Keratinocyte (primary cell): ENCODE measurements around the gene ATP9B. TPM values are rescaled to one million over a fixed set of nuclear protein-coding genes. Genes with fewer than 3 reads are reported as not detected.

ENCODE experiments used
- DNase-seq: peaks from one replicate; pipeline ENCODE4 v3.0.0-alpha.2; 2011; ENCODE audit warnings: low read depth, missing footprints, low spot score
- FAIRE-seq: peaks from 2 replicates; lab custom pipeline; 2011; peaks lifted over from hg19 to GRCh38; lab: Jason Lieb, UNC
- H2AFZ ChIP-seq: 2 replicates; pipeline ENCODE4 v1.6.0; 2012; ENCODE audit warnings: low read length, control low read depth, inconsistent platforms; ENCODE audit not compliant: control insufficient read depth
- H3K27ac ChIP-seq: 2 replicates; pipeline ENCODE4 v1.5.1; 2011; ENCODE audit warnings: low read length; ENCODE audit not compliant: control insufficient read depth, insufficient read depth
- H3K27me3 ChIP-seq: 3 replicates; pipeline ENCODE4 v1.6.0; 2011; ENCODE audit warnings: low read length; ENCODE audit not compliant: control insufficient read depth, insufficient read depth; ENCODE audit errors: extremely low read depth
- H3K36me3 ChIP-seq, 2 experiments: 2 replicates in 1 of 2; 3 replicates in 1 of 2; pipeline ENCODE4 v1.5.1; 2011; ENCODE audit warnings: low read length in 2 of 2, mild to moderate bottlenecking in 1 of 2; ENCODE audit not compliant: control insufficient read depth in 2 of 2, insufficient read depth in 2 of 2; ENCODE audit errors: extremely low read depth in 1 of 2
- H3K4me1 ChIP-seq: 3 replicates; pipeline ENCODE4 v1.5.1; 2011; ENCODE audit warnings: low read length; ENCODE audit not compliant: control insufficient read depth, insufficient read depth; ENCODE audit errors: extremely low read depth
- H3K4me2 ChIP-seq: 3 replicates; pipeline ENCODE4 v1.6.0; 2011; ENCODE audit warnings: low read depth, low read length; ENCODE audit not compliant: control insufficient read depth, insufficient read depth; ENCODE audit errors: extremely low read depth
- H3K4me3 ChIP-seq, 3 experiments: fragments of 200-600 bp in 1 of 3; sonication (generic) in 1 of 3; 2 replicates in 2 of 3; 3 replicates in 1 of 3; pipeline ENCODE4 v1.5.1; 2011 to 2016; ENCODE audit warnings: low read length in 3 of 3, mild to moderate bottlenecking in 3 of 3, control low read depth in 2 of 3, inconsistent platforms in 1 of 3, low read depth in 1 of 3, mixed read lengths in 1 of 3, mixed run types in 1 of 3, moderate library complexity in 1 of 3; ENCODE audit not compliant: control insufficient read depth in 2 of 3, insufficient read depth in 2 of 3; ENCODE audit errors: extremely low read depth in 1 of 3
- H3K79me2 ChIP-seq: 2 replicates; pipeline ENCODE4 v1.6.0; 2012; ENCODE audit warnings: low read length; ENCODE audit not compliant: control insufficient read depth, insufficient read depth
- H3K9ac ChIP-seq: 3 replicates; pipeline ENCODE4 v1.6.0; 2011; ENCODE audit warnings: low read length; ENCODE audit not compliant: control insufficient read depth, insufficient read depth; ENCODE audit errors: extremely low read depth
- H3K9me1 ChIP-seq: 3 replicates; pipeline ENCODE4 v1.6.0; 2011; ENCODE audit warnings: low read length; ENCODE audit not compliant: control insufficient read depth, insufficient read depth; ENCODE audit errors: extremely low read depth
- H3K9me3 ChIP-seq: 2 replicates; pipeline ENCODE4 v1.5.1; 2012; ENCODE audit warnings: low read depth, low read length; ENCODE audit not compliant: control insufficient read depth
- H4K20me1 ChIP-seq: 3 replicates; pipeline ENCODE4 v1.6.0; 2011; ENCODE audit warnings: low read length; ENCODE audit not compliant: control insufficient read depth, insufficient read depth; ENCODE audit errors: extremely low read depth
- EZH2 ChIP-seq: IDR thresholded peaks from one replicate; pipeline ENCODE4 v1.6.1; 2012; ENCODE audit warnings: inconsistent platforms, mild to moderate bottlenecking, low read length, moderate library complexity
- dilution Hi-C: fragments of 300-500 bp; cut with MboI; formaldehyde crosslinking; loops from one replicate; pipeline ENCODE4 v1.7.0; 2020; ENCODE audit warnings: low sequenced_read_pairs; ENCODE audit not compliant: extremely low pct_ligation_motif_present
- polyA plus RNA-seq, 5 experiments: library from polyadenylated mRNA; depleted of rRNA in 3 of 5; stranded (reverse) in 3 of 5; stranded (forward) in 1 of 5; unstranded in 1 of 5; fragments of >200 nt; gene quantifications; 1 replicate in 1 of 5; 2 replicates in 3 of 5; 3 replicates in 1 of 5; pipeline versions ENCODE4 v1.2.1 to v1.2.3, GENCODE V29; 2011 to 2012; ENCODE audit warnings: missing spikeins in 2 of 5, low read depth in 1 of 5, low replicate concordance in 1 of 5
- TF ChIP-seq, protein P1 (sequence below), 3 experiments: IDR thresholded peaks in 1 of 3; conservative IDR thresholded peaks in 1 of 3; optimal IDR thresholded peaks in 1 of 3; 2 replicates in 2 of 3; 3 replicates in 1 of 3; pipeline versions ENCODE3 to v1.5.1; 2011; ENCODE audit warnings: low read length in 3 of 3, mild to moderate bottlenecking in 3 of 3, moderate library complexity in 2 of 3, control low read depth in 1 of 3, inconsistent platforms in 1 of 3; ENCODE audit not compliant: insufficient read depth in 2 of 3; ENCODE audit errors: extremely low read depth in 1 of 3

Gene ATP9B
- polyA plus RNA-seq, 1 donor (not counting 4 experiments of a cell fraction or from before 2014, with no cell fraction given), result 16.1 TPM

DNA sequence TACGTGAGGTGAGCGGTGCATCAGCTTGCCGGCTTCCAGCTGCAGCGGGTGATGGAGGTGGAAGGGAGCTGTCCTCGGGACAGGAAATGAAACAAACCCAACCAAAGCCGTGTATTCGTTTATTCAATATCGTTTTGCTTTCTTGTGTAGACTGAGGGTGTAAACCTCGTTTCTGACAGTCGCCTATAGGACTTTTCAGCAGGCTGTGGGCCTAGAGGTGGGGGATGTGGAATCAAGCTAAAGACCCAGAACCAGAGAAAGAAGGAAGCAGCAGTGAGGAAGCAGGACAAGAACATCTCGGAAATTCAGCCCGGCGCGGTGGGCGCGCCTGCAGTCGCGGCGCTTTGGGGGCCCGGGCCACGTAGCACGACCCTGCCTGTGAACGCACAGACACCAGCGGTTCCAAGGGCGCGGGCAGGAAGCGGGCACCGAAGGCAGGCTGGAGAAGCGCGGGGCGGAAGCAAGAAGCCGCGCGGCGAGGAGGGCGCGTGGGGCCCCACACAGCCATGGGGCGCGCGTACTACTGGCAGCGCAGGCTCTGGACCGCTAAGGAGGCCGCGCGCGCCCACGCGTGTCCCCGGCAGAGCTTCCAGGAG is 755 bp upstream of the ATP9B start:
- H3K4me2 ChIP-seq, result peak overlapping the region; percentile 74
- dilution Hi-C loops, result no loop called here

DNA sequence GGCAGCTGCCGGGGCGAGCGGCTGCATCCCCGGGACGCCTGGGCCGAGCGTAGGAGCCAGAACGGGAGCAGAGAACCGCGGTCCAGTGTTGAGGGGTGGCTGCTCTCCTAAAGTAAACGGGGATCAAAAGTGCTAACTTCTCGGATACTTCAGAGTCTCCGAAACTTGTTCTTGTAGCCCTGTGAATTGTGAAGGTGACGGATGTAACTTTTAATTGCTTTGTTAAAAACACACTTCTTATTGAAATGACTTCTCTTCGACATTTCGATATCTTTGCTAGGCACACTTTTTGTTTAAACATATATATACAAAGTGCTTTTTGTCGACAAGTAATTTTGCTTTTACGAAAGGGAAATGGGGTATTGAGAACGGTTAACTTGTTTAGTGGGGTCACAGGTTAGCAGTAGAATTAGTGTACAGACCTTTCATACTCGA is 540 bp downstream of the ATP9B start:
- Histone ChIP-seq H4K20me1 (no peaks in the 10 kb centered on the region), H3K79me2 (peaks cover 20% of the 10 kb centered on the region), H3K9ac (peak overlapping the region; percentile 88), H3K4me2 (peak overlapping the region; percentile 55), H3K9me1 (no peaks in the 10 kb centered on the region), H3K27me3 (no peaks in the 10 kb centered on the region), H3K36me3 (no peaks in the 10 kb centered on the region), H3K4me3 (peak overlapping the region; percentile 77 to 90 (median 83)), H3K9me3 (peaks cover 2% of the 10 kb centered on the region), H2AFZ (peak overlapping the region; percentile 89), H3K4me1 (peaks cover 4% of the 10 kb centered on the region), H3K27ac (peak overlapping the region; percentile 79)
- dilution Hi-C loops, result no loop called here
- DNase-seq, result no peak
- no peak for FAIRE-seq
- TF ChIP-seq EZH2, result no peak
- TF ChIP-seq, protein P1, sequence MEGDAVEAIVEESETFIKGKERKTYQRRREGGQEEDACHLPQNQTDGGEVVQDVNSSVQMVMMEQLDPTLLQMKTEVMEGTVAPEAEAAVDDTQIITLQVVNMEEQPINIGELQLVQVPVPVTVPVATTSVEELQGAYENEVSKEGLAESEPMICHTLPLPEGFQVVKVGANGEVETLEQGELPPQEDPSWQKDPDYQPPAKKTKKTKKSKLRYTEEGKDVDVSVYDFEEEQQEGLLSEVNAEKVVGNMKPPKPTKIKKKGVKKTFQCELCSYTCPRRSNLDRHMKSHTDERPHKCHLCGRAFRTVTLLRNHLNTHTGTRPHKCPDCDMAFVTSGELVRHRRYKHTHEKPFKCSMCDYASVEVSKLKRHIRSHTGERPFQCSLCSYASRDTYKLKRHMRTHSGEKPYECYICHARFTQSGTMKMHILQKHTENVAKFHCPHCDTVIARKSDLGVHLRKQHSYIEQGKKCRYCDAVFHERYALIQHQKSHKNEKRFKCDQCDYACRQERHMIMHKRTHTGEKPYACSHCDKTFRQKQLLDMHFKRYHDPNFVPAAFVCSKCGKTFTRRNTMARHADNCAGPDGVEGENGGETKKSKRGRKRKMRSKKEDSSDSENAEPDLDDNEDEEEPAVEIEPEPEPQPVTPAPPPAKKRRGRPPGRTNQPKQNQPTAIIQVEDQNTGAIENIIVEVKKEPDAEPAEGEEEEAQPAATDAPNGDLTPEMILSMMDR (optimal IDR thresholded peaks at IDR 0.05 in 1 of 3, IDR thresholded peaks at IDR 0.05 in 1 of 3, conservative IDR thresholded peaks at IDR 0.05 in 1 of 3; ENCODE audit: extremely low read depth in 1 of 3, insufficient read depth in 2 of 3, low read length in 3 of 3), result no peak

More for the DNA sequence above, 755 bp upstream of the ATP9B start:
- H3K36me3 ChIP-seq, result no peaks in the 10 kb centered on the region
- H3K27ac ChIP-seq, result peak overlapping the region; percentile 38
- peaks cover 4% of the 10 kb centered on the region for H3K4me1 ChIP-seq
- H3K79me2 ChIP-seq, result peaks cover 13% of the 10 kb centered on the region
- H2AFZ ChIP-seq, result peak overlapping the region; percentile 71
- H3K27me3 ChIP-seq, result no peaks in the 10 kb centered on the region
- FAIRE-seq, result peak; percentile 52
- H3K9me1 ChIP-seq, result no peaks in the 10 kb centered on the region
- no peaks in the 10 kb centered on the region for H4K20me1 ChIP-seq
- no peak for DNase-seq
- peak overlapping the region; percentile 57 for H3K9ac ChIP-seq
- TF ChIP-seq, protein P1 (optimal IDR thresholded peaks at IDR 0.05 in 1 of 3, IDR thresholded peaks at IDR 0.05 in 1 of 3, conservative IDR thresholded peaks at IDR 0.05 in 1 of 3; ENCODE audit: extremely low read depth in 1 of 3, insufficient read depth in 2 of 3, low read length in 3 of 3), result no peak
- no peak for TF ChIP-seq EZH2
- peak overlapping the region; percentile 51 to 83 (median 54) for H3K4me3 ChIP-seq
- H3K9me3 ChIP-seq, result peaks cover 2% of the 10 kb centered on the region
